Activated T-cell treated with anti-CD3 and anti-CD28 coated beads, Interleukin-2, amount 50 U/mL, for 24 hours (primary cell): Measurements from ENCODE around the gene NOTCH3.

Experiments used
- DNase-seq: peaks from one replicate; pipeline ENCODE4 v3.0.0-alpha.2; 2020
- H3K27ac Mint-ChIP-seq: 2 replicates; pipeline ENCODE4 v1.8.0; 2020; ENCODE audit warnings: mild to moderate bottlenecking, mixed read lengths
- H3K27me3 Mint-ChIP-seq: 2 replicates; pipeline ENCODE4 v1.8.0; 2020; ENCODE audit warnings: mixed read lengths
- H3K36me3 Mint-ChIP-seq: 2 replicates; pipeline ENCODE4 v1.8.0; 2020; ENCODE audit warnings: low read depth, mixed read lengths
- H3K4me1 Mint-ChIP-seq: 2 replicates; pipeline ENCODE4 v1.8.0; 2020; ENCODE audit warnings: low read depth, mixed read lengths
- H3K4me3 Mint-ChIP-seq: 2 replicates; pipeline ENCODE4 v1.8.0; 2020; ENCODE audit warnings: mild to moderate bottlenecking, moderate library complexity, mixed read lengths
- H3K9me3 Mint-ChIP-seq: 2 replicates; pipeline ENCODE4 v1.8.0; 2020; ENCODE audit warnings: mixed read lengths

The NOTCH3 gene

DNA sequence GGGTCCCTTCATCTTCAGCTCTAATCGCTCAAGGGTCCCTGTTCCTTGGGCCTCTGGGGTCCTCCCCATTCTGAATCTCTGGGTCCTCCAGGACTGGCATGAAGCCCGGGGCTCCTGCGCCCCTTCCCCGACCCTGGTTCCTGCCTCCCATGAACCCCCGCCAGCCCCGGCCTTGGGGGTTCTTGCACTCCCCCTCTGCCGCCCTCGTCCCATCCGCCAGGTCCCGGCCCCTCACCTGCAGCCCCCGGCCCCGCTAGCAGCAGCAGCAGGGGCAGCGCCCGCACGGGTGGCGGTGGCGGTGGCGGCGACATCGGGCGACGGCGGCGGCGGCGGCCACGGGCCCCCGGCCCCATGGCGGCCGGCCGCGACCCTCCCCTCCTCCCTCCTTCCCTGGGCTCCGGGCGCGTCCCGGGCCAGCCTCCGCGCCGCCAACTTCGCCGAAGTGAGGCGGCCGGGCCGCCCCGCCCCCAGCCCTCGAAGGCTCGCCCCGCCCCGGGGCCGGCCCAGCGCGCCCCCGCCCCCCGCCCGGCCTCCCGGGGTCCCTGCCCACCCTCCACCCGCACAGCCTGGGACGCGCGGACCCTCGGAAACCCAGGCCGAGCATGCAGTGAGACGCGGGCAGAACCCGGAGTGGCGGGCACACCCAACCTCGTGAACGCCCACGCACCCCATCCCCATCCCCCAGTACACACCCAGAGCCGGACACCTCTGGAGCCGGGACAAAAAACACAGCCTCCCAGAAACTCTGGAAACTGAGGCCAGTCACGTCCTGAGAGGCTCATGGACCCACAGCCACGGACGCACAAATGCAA lies at the start of gene NOTCH3:
Gene NOTCH3 (minus strand): TSS at position 443 of the 812 bp plus-strand sequence. CDS start 90 bp downstream, at position 353.
- no peak within 1 kb of the TSS for H3K27ac Mint-ChIP-seq
- peak within 1 kb of the TSS; percentile 54 for H3K4me3 Mint-ChIP-seq
- peaks cover 63% of the 10 kb centered on the region for H3K27me3 Mint-ChIP-seq
- no peaks in the 10 kb centered on the region for H3K9me3 Mint-ChIP-seq
- no peak for DNase-seq
- H3K4me1 Mint-ChIP-seq = peaks cover 11% of the 10 kb centered on the region
- no peaks in the 10 kb centered on the region for H3K36me3 Mint-ChIP-seq

DNA sequence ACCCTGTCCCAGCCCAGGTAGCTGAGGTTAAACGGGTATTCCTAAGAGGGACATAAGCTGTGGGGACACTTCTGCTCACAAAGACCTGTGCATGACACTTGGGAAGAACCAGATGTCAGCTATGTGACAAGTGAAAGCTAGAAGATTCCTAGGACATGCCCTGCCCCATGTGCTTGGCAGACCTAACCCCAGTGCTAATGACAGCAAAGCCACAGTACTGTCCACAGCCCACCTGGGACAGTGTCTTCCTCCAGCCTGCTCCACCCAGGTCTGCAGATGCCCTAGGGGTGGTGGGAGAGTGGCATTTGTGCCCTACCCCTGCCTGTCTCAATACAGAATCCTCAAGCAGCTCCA lies 49.8 kb upstream of the NOTCH3 start:
- no peaks in the 10 kb centered on the region for H3K27me3 Mint-ChIP-seq
- H3K4me3 Mint-ChIP-seq = no peak overlapping the region
- peaks cover 96% of the 10 kb centered on the region for H3K36me3 Mint-ChIP-seq

DNA sequence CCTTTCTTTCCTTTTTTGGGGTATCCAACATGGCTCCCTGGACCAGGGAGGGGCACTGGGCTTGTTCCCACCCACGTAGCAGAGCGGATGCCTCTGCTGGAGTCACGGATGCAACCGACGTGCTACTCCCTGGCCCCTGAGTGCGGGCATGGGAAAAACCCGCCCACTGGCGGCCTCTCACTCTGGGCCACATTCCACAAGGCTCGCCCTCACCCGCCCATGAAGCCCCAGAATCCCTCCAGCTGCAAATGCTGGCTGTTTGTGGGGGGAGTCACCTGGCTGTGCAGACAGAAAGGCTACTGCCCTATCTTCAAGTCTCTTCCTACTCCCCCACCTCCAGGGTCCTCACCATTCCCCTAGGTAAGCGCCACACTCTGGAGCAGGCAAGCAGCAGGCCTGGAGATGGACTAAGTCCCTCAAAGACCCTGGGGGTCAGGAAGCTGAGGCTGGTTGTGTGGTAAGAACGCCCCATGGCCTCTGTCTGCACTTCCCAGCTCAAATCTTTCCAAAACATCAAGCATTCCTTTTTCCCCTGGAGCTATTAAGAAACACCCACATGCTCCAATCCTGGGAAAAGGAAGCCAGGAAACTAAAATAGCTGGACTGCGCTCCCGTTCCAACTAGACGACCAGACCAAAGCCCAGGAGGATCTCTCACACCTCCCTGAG lies 49.3 kb upstream of the NOTCH3 start:
- no peaks in the 10 kb centered on the region for H3K9me3 Mint-ChIP-seq
- peaks cover 96% of the 10 kb centered on the region for H3K36me3 Mint-ChIP-seq
- no peaks in the 10 kb centered on the region for H3K4me1 Mint-ChIP-seq
- H3K27ac Mint-ChIP-seq = no peak overlapping the region
- H3K4me3 Mint-ChIP-seq = no peak overlapping the region
- H3K27me3 Mint-ChIP-seq = no peaks in the 10 kb centered on the region
- DNase-seq = no peak

More for the DNA sequence above, 49.8 kb upstream of the NOTCH3 start:
- no peaks in the 10 kb centered on the region for H3K9me3 Mint-ChIP-seq
- no peaks in the 10 kb centered on the region for H3K4me1 Mint-ChIP-seq
- no peak for DNase-seq
- no peak overlapping the region for H3K27ac Mint-ChIP-seq

DNA sequence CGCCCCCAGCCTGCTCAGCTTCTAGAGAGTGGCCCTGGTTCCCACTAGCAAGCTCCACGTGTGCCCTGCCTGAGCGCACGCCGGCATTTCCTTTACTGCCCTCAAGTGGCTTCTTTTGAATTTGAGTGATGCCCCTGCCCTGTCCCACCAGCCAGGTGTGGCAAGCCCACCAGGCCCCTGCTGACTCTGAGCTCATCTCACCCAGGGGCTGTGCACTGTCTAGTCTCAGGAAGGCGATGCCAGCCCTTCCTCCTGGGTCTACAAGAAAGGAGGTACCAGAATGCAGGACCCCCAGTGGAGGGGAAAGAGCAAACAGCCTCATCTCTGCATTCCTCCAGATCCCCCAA lies 48.7 kb upstream of the NOTCH3 start:
- Mint-ChIP-seq H3K27me3 (no peaks in the 10 kb centered on the region), H3K4me3 (no peak overlapping the region), H3K36me3 (peaks cover 96% of the 10 kb centered on the region), H3K4me1 (no peaks in the 10 kb centered on the region), H3K27ac (no peak overlapping the region), H3K9me3 (no peaks in the 10 kb centered on the region)
- no peak for DNase-seq

DNA sequence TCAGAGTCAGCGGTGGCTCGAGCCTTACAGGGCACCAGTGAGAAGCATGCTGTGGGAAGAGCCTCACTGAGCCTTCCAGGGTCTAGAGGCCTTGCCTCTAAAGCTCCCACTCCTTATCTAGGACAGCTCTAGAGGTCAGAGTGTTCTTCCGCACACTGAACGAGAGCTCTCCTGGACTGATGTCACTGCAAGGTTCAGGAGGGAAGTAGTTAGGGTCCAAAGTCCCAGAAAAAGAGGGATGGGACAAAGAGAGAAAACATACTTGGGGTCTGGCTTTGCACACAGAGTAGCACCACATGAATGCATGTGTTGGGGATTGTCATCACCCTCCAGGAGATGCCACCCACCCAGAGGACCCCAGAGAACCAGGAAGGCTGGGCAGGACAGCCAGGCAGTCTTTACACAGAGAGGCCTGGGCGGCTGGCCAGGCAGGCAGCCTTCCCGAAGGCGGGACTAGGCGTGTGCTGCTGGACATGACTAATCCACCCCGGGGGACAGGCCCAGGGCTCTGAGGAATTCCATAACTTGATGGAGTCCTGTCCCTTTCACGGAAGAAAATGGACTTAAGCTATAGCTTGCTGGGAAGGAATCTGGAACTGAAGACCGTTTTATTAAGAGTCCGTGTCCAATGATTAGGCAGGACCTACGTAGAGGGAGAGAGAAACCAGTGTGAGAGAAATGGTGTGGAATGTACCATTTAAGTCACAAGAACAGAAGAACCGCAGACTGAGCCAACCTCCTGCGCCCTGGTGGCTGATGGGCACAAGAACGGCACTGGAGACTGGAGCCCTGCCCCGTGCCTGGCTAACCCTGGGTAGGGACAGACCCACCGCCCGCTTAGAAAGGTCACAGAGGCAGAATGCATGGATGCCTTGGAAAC lies 48.1 kb upstream of the NOTCH3 start:
- no peak for DNase-seq
- Mint-ChIP-seq H3K27me3 (no peaks in the 10 kb centered on the region), H3K4me1 (no peaks in the 10 kb centered on the region), H3K36me3 (peaks cover 95% of the 10 kb centered on the region), H3K27ac (no peak overlapping the region), H3K4me3 (no peak overlapping the region), H3K9me3 (no peaks in the 10 kb centered on the region)

DNA sequence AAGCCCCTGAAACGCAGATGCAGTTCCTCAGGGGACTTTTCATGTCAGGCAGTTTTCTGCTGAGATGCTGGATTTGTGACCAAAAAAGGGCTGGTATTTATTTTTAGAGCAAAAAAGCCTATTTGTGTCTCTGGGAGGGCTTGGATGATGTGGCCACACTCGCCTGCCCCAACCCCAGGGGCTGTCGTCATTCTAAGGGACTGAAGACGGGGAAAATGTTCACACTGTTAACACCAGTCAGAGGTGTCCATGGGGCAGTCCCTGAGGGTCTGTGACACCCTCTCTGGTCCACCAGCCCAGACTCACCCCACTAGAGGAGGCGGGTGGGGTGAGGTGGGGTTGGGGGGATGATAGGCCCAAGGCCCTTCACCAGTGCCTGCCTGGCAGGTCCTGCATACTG lies 47.3 kb upstream of the NOTCH3 start:
- Mint-ChIP-seq H3K9me3 (no peaks in the 10 kb centered on the region), H3K4me1 (no peaks in the 10 kb centered on the region), H3K27ac (no peak overlapping the region), H3K4me3 (no peak overlapping the region), H3K27me3 (no peaks in the 10 kb centered on the region), H3K36me3 (peaks cover 94% of the 10 kb centered on the region)
- no peak for DNase-seq

DNA sequence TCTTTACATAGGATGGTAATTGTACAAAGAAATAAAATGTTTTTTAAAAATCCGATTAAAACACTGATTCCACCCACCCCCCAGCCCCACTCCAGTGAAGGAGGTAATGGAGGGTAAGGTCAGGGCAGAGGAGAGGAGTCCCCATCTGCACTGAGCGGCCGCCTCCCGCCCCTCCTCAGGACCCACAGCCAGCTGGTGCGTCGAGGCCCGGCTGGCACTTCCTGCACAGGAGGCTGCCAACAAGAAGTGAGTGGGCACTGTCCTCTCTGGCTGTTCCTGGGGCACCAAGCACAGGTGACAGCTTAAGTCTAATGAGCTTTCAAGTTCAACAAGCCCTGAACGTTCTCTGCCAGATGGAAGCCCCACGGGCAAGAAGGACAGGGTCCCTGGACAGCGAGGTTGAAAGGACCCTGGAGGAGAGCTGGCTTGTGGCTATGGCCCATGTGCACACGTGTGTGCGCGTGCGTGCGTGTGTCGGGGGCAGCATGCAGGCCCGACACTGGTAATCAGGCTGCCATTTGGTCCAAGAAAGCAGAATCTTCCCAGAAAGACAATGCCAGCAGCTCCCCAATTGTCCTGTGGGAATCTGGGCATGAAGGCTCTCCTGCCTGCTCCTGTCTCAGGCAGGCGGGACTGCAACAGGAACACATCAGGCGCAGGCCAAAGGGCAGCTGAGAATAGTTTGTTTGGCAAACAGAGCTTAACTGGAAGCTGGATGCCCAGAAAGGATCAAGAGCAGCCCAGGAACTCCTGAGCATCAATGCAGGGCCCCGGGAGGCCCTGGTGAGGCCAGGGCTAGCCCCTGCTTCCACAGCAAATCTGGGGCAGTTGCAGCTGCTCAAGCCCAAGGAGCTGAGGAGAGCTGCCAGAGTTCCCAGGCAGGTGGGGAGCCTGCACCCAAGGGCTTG lies 46.6 kb upstream of the NOTCH3 start:
- H3K9me3 Mint-ChIP-seq = no peaks in the 10 kb centered on the region
- DNase-seq = no peak
- no peaks in the 10 kb centered on the region for H3K27me3 Mint-ChIP-seq
- H3K36me3 Mint-ChIP-seq = peaks cover 90% of the 10 kb centered on the region
- no peak overlapping the region for H3K27ac Mint-ChIP-seq
- H3K4me1 Mint-ChIP-seq = no peaks in the 10 kb centered on the region
- no peak overlapping the region for H3K4me3 Mint-ChIP-seq

DNA sequence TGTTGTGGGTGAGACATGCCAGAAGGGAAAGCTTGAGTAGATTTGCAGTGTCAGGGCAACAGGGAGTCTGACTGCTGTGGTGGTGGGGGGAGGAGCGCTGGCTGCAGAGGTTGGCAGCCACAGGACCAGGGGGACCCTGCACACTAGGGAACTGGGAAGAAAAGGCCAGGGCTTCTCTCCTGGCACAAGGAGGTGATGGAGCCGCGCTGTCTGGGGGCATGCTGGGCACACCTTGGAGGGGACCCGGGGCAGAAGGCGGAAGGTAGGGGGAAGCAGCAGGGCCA lies 45.3 kb upstream of the NOTCH3 start:
- Mint-ChIP-seq H3K36me3 (peaks cover 90% of the 10 kb centered on the region), H3K27me3 (no peaks in the 10 kb centered on the region), H3K4me1 (no peaks in the 10 kb centered on the region), H3K4me3 (no peak overlapping the region), H3K9me3 (no peaks in the 10 kb centered on the region), H3K27ac (peak overlapping the region; percentile 15)
- DNase-seq = no peak

DNA sequence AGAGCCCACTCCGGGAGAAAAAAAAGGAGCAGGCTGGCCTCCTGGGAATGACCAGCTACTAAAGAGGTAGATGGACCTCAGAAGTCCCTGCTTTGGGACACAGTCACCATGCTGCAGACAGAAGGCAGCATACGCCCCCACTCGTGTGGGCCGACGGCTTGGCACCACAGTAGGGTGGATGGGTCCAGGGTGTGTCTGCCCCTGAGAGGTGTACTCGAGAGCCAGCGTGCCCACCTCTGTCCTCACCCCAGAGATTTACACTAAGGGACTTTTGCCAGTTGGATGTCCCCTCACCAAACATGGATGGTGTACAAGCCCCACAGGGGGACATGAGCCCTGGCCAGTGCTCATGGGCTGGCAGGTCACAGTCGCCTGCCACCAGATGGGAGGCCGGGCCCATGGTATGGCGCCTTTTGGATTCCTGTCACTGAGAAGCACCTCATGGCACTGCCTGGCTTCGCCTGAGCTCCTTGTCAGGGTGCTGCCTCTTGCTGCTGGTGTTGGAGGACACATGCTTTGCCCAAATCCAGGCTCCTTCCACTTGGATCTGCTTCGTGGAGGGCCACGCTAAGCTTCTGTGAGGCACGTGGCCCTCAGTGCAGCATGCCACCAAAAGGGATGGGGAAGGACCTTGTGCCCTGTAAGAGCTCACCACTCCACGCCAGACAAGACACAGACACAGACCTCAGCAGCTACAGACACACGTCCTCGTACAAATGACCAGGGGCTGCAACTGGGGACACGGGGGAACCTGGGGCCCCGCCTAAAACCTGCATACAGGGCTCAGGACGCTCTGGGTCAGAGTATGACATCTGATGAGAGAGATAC lies 44.8 kb upstream of the NOTCH3 start:
- Mint-ChIP-seq H3K27ac (peak overlapping the region; percentile 15), H3K27me3 (no peaks in the 10 kb centered on the region), H3K36me3 (peaks cover 90% of the 10 kb centered on the region), H3K4me3 (no peak overlapping the region), H3K9me3 (no peaks in the 10 kb centered on the region), H3K4me1 (no peaks in the 10 kb centered on the region)
- DNase-seq = no peak

DNA sequence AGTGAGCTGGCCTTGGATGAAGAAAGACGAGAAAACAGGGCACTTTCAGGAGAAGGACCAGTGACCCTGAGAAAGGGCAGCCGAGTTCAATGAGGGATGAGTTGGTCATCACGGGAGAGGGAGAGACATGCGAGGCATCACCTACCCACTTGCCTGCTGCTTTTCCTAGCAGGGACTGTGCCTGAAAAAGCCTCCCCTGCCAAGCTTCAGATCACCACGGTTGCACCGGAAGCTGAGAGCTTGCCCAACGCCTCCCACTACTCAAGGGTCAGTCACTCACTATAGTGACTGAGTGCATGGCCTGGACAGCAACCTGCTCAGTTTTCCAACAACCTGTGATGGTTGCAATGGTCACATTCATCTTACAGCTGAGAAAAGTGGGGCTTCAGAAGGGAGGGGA lies 44.0 kb upstream of the NOTCH3 start:
- H3K36me3 Mint-ChIP-seq = peaks cover 86% of the 10 kb centered on the region
- H3K27ac Mint-ChIP-seq = no peak overlapping the region
- no peaks in the 10 kb centered on the region for H3K27me3 Mint-ChIP-seq
- H3K9me3 Mint-ChIP-seq = no peaks in the 10 kb centered on the region
- no peak overlapping the region for H3K4me3 Mint-ChIP-seq
- no peaks in the 10 kb centered on the region for H3K4me1 Mint-ChIP-seq
- DNase-seq = no peak

DNA sequence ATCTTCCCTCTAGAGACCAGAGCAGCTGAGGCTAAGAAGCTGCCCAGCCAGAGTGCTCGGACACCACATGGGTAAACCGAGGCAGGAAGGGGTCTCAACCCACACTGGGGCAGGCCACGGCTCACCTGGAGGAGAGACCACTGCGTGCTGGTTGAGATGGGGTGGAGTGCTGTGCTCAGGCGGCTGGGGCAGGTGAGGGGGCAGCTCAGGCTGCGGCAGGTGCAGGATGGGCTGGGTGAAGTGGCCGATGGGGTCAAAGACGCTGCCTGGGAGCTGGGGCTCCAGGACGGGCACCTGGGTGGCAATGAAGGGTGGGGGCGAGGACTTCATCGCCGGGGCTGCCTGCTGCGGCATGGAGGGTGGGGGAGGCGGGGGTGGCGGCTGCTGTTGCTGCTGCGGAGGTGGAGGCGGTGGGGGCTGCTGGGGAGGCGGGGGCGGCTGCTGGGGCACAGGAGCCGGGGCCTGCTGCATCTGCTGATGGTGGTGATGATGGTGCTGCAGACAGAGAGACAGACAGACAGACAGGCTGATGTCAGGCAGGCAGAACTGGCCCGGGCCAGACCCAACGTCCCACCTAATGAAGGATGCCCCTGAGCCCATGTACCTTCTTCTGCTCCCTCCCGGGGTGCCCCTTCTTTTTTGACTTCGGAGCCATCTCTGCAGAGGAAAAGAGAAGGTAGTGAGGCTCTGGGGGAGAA lies 43.5 kb upstream of the NOTCH3 start:
- Mint-ChIP-seq H3K27me3 (no peaks in the 10 kb centered on the region), H3K36me3 (peaks cover 87% of the 10 kb centered on the region), H3K27ac (no peak overlapping the region), H3K9me3 (no peaks in the 10 kb centered on the region), H3K4me1 (no peaks in the 10 kb centered on the region), H3K4me3 (no peak overlapping the region)
- DNase-seq = no peak

DNA sequence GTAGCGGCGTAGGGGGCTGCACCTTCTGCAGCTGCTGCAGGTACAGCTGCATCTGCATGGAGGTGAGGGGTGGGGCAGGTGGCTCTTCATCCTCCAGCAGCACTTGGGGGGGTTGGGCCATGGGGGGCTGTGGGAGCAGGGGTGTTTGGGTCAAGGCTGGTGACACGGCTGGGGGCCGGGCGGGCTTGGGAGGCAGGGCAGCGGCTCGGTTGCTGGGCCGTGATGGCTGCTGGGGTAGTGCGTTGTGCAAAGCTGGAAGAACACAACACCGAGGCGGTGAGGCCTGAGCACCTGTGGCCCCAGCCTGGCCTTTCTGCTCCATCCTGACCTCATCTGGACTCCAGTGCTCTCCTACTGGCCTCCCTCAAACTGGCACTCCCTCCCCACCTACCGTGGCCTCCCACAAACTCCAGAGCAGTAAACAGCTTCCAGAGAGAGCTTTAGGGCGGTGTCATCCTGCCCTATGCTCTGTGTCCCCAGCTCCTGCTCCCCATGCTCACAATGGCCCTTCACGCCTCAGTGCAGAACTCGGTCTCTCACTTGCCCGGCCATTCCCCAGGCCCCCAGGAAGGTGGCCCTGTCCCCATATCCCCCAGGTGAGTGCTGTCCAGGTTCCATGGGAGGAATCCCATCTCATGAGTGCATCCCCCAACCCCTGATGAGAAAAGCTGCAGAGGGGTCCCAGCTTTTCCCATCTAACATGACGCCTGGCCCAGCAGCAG lies 42.6 kb upstream of the NOTCH3 start:
- Mint-ChIP-seq H3K4me3 (no peak overlapping the region), H3K27ac (peak overlapping the region; percentile 4), H3K36me3 (peaks cover 88% of the 10 kb centered on the region), H3K9me3 (no peaks in the 10 kb centered on the region), H3K4me1 (no peaks in the 10 kb centered on the region), H3K27me3 (no peaks in the 10 kb centered on the region)
- no peak for DNase-seq
